ENCODE results near the gene RESP18.

The RESP18 gene

DNA sequence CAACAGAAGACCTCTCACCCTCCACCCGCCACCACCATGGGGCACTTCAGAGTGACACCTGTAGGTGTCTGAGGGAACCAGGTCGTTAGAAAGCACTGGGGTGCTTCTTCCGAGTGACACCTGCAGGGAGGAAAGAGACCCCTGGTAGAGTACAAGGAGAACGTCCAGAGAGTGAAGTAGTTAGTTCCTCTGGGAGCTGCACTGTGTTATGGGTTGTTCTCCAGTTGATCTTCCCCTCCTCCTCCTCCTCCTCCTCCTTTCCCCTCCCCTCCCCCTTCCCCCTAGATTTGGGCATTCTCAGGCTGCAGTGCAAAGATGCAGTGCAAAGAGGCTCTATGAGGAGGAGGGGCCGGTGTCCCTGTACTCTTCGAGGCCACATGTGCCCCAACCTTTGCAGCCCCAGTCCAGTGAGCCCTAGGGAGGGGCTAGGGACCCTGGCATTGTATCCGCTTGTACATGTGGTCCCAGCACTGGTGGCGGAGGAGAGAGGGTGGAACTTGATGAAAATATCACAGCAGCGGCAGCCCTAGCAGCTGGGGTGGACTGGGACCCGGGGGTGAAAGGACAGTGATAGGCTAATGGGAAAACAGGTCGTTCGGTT, 52.5 kb downstream of the RESP18 start:
- Histone ChIP-seq H3K27ac (ENCODE audit: low read length) (no peak overlapping the region), H3K4me3 (ENCODE audit: low read length) (peak overlapping the region; percentile 80), H3K4me1 (ENCODE audit: insufficient read depth, low read length) (peaks cover 19% of the 10 kb centered on the region), H3K9ac (ENCODE audit: low read depth, low read length) (peak overlapping the region; percentile 52; the same call in 1 of the 2 replicates), H3K9me3 (ENCODE audit: insufficient read depth, low read depth, low read length) (no peaks in the 10 kb centered on the region), H3K27me3 (ENCODE audit: insufficient read depth, low read length) (peaks cover 9% of the 10 kb centered on the region; the same call in 1 of the 2 replicates), H3K36me3 (ENCODE audit: insufficient read depth, low read depth, low read length) (peaks cover 14% of the 10 kb centered on the region; the same call in 1 of the 2 replicates)

DNA sequence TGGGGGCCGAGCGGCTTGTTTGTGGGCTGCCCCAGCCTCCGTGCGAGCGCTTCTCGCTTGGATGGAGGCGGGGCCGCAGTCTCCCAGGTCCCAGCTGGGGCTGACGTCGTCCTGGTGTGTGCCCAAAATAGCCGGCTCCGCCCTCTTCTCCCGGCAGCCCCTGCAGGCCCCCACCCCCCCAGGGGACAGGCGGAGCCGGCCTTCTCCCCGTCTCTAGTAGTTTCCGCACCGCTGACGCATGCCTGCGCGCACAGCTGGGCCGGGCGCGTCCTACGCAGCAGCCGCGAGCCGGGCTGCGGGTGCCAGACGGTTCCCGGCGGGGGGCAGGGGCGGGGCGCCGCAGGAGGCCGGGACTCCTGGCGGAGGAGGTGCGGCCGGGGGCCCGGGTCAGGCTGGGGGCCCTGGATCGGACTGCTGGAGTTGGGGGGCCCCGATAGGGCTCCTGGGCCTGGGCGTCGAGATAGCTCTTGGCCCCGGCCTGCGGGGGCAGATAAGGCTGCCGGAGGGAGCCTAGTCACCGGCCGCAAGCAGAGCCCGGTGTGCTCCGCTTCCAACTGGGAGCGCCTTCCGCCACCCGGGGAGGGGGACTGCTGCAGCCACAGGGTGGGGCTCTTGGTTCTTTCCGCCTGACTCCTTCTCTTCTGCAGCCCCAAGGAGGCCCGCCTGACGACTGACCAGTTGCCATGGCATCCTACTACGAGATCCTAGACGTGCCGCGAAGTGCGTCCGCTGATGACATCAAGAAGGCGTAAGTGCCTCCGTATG, 53.2 kb downstream of the RESP18 start, which contains the start of gene DNAJB2:
DNAJB2 (plus strand) TSS at position 216 of the 765 bp plus-strand sequence; CDS start at position 684, 468 bp downstream.
- H3K4me3 ChIP-seq (ENCODE audit: low read length), result peak within 1 kb of the TSS; percentile 80
- H3K4me1 ChIP-seq (ENCODE audit: insufficient read depth, low read length), result peaks cover 24% of the 10 kb centered on the region
- H3K27me3 ChIP-seq (ENCODE audit: insufficient read depth, low read length), result peaks cover 9% of the 10 kb centered on the region; the same call in 1 of the 2 replicates
- peaks cover 14% of the 10 kb centered on the region; the same call in 1 of the 2 replicates for H3K36me3 ChIP-seq (ENCODE audit: insufficient read depth, low read depth, low read length)
- H3K27ac ChIP-seq (ENCODE audit: low read length), result peak within 1 kb of the TSS; percentile 39
- peak within 1 kb of the TSS; percentile 74; the same call in 1 of the 2 replicates for H3K9ac ChIP-seq (ENCODE audit: low read depth, low read length)
- no peaks in the 10 kb centered on the region for H3K9me3 ChIP-seq (ENCODE audit: insufficient read depth, low read depth, low read length)

DNA sequence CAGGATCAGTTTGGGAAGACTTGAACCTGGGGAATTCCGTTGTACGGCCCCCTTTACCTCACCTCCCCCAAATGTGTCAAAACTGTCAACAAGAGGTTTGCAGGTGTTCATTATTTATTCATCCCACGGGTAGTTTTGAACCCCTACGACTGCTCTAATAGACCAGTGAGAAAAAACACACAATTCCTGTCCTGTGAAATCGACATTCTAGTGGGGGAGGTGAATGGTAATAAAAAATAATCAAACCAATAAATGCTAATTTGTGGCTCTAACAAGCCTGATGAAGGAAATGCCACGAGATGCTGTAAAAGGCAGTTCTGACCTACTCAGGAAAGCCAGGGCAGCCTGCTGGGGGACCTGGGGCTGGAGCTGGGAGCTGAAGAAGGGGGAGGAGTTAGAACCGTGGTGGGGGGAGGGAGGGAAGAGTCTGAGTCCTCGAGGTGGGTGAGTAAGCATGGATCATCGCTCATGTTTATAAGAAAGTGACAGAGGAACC, 53.8 kb downstream of the RESP18 start:
- H3K9ac ChIP-seq (ENCODE audit: low read depth, low read length), result peak overlapping the region; percentile 74; the same call in 1 of the 2 replicates
- H3K27me3 ChIP-seq (ENCODE audit: insufficient read depth, low read length), result peaks cover 9% of the 10 kb centered on the region; the same call in 1 of the 2 replicates
- peak overlapping the region; percentile 80 for H3K4me3 ChIP-seq (ENCODE audit: low read length)
- H3K36me3 ChIP-seq (ENCODE audit: insufficient read depth, low read depth, low read length), result peaks cover 14% of the 10 kb centered on the region; the same call in 1 of the 2 replicates
- no peaks in the 10 kb centered on the region for H3K9me3 ChIP-seq (ENCODE audit: insufficient read depth, low read depth, low read length)
- peaks cover 24% of the 10 kb centered on the region for H3K4me1 ChIP-seq (ENCODE audit: insufficient read depth, low read length)
- peak overlapping the region; percentile 39 for H3K27ac ChIP-seq (ENCODE audit: low read length)

DNA sequence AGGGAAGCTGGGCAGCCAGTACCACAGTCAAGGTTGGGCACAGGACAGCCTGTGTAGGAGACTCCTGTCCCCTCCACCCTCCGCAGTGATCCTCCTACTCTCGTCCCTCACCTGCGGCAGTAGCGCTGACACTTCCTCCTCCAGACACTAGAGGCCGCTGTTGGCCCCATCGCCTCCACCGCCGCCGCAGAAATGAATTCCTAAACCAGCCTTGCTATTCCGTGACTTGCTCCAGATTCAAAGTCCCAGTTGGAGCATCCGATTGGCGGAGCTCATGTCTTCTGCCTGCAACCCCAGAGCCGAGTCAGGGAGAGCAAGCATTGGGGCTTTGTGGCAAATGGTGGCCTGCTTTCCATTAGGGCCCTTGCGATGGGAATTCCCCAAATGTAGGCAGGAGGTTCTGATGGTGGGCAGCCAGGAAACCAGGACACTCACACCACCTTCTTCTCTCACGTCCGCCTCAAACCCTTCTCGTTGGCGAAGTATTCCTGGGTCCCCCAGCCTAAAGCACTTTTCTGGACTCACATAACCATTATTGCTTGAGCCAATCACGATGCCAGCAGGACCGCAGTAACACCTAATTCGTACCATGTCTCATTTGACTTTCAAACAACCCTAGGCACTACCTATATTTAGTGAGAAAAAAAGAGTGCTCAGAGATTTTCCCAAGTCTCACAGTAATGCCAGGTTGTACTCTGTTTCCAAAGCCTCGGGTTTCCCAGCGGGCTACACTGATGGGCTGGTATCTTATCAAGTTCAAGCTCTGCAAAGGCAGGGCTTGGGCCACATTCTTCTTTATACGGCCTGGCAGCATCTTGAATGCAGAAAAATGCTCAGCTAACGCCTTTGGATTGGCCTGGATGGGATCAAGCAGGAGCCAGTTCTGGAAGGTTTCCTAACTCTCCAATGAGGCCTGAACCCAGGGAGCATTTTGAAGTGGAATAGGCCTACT, 54.6 kb downstream of the RESP18 start:
- Histone ChIP-seq H3K27ac (ENCODE audit: low read length) (no peak overlapping the region), H3K4me3 (ENCODE audit: low read length) (peak overlapping the region; percentile 80), H3K36me3 (ENCODE audit: insufficient read depth, low read depth, low read length) (peaks cover 10% of the 10 kb centered on the region; the same call in 1 of the 2 replicates), H3K4me1 (ENCODE audit: insufficient read depth, low read length) (peaks cover 24% of the 10 kb centered on the region), H3K27me3 (ENCODE audit: insufficient read depth, low read length) (peaks cover 9% of the 10 kb centered on the region; the same call in 1 of the 2 replicates), H3K9ac (ENCODE audit: low read depth, low read length) (peak overlapping the region; percentile 74; the same call in 1 of the 2 replicates), H3K9me3 (ENCODE audit: insufficient read depth, low read depth, low read length) (no peaks in the 10 kb centered on the region)

Data from iPS-20b (cell line).